RWPE2 (cell line): ENCODE measurements around the gene PIK3R5.

Experiments used
- ATAC-seq: fragments of 200-7000 bp; cut with Tn5 transposase; 3 replicates; pipeline ENCODE4 v1.9.1; 2021; ENCODE audit warnings: low read depth
- DNase-seq: peaks from one replicate; pipeline ENCODE4 v3.0.0-alpha.2; 2020; ENCODE audit warnings: low spot score
- H3K27ac ChIP-seq: fragments of 450-650 bp; 2 replicates; pipeline ENCODE4 v1.5.1; 2017; ENCODE audit warnings: mild to moderate bottlenecking; ENCODE audit not compliant: poor library complexity, severe bottlenecking
- H3K27me3 ChIP-seq: fragments of 250-450 bp; sonication (Bioruptor Pico); 2 replicates; pipeline ENCODE4 v1.5.1; 2021; ENCODE audit warnings: mild to moderate bottlenecking, moderate library complexity; ENCODE audit not compliant: insufficient read depth, poor library complexity, severe bottlenecking
- H3K36me3 ChIP-seq: fragments of 250-450 bp; sonication (Bioruptor Pico); 2 replicates; pipeline ENCODE4 v1.5.1; 2020; ENCODE audit warnings: low read depth, mild to moderate bottlenecking, moderate library complexity
- H3K4me1 ChIP-seq: fragments of 250-450 bp; sonication (Bioruptor Pico); 2 replicates; pipeline ENCODE4 v1.5.1; 2021; ENCODE audit warnings: mild to moderate bottlenecking, moderate library complexity; ENCODE audit not compliant: insufficient read depth, poor library complexity, severe bottlenecking
- H3K4me3 ChIP-seq: fragments of 250-450 bp; sonication (Bioruptor Pico); 2 replicates; pipeline ENCODE4 v1.5.1; 2021; ENCODE audit warnings: mild to moderate bottlenecking, moderate library complexity; ENCODE audit not compliant: severe bottlenecking
- H3K9me3 ChIP-seq: fragments of 250-450 bp; sonication (Bioruptor Pico); 2 replicates; pipeline ENCODE4 v1.5.1; 2021; ENCODE audit warnings: mild to moderate bottlenecking, moderate library complexity; ENCODE audit not compliant: severe bottlenecking
- CTCF ChIP-seq: fragments of 450-650 bp; IDR thresholded peaks from one replicate; pipeline ENCODE4 v1.5.1; 2017; ENCODE audit warnings: mild to moderate bottlenecking, moderate library complexity; ENCODE audit not compliant: poor library complexity, severe bottlenecking

The PIK3R5 gene

GRCh38 chr17:8966926-8967325 lies 1.4 kb upstream of the PIK3R5 start:
- TF ChIP-seq CTCF: no peak
- H3K27me3 ChIP-seq: peaks cover 7% of the 10 kb centered on the region
- ATAC-seq (no peak), DNase-seq (no peak)
- no peaks in the 10 kb centered on the region for H3K36me3 ChIP-seq
- H3K4me1 ChIP-seq: no peaks in the 10 kb centered on the region
- no peak overlapping the region for H3K4me3 ChIP-seq
- peaks cover 2% of the 10 kb centered on the region for H3K9me3 ChIP-seq
- H3K27ac ChIP-seq: no peak overlapping the region

DNA sequence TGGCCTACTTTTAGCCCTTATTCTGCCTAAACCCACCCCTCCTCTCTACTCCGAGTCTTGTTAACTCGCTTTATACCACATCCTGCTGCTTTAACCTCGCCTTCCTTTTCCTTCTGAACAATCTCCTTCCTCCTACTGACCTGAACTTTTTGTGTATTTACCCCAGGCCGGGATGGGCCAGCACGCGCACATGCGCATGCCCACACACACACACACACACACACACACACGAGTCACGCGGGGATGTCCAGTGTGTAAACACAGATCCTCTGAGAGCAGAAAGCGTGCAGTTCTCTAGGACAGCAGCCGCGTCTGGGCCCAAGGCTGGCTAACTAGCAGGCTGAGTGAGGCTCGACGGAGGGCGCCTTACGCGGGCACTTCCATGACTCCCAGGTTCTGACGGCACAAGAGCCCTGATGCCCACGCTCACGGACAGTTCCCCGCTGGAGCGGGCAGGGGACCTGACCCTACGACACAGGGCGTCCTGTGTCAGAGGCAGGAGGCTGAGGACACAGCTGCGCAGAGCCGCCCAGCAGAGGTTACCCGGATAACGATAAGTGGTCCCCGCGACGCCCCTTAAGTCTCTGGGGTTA lies 610 bp downstream of the PIK3R5 start:
- no peak for DNase-seq
- Histone ChIP-seq H3K36me3 (no peaks in the 10 kb centered on the region), H3K4me1 (no peaks in the 10 kb centered on the region), H3K27ac (no peak overlapping the region), H3K27me3 (peaks cover 7% of the 10 kb centered on the region), H3K4me3 (peak overlapping the region; percentile 43), H3K9me3 (peaks cover 2% of the 10 kb centered on the region)
- no peak for TF ChIP-seq CTCF
- no peak for ATAC-seq

DNA sequence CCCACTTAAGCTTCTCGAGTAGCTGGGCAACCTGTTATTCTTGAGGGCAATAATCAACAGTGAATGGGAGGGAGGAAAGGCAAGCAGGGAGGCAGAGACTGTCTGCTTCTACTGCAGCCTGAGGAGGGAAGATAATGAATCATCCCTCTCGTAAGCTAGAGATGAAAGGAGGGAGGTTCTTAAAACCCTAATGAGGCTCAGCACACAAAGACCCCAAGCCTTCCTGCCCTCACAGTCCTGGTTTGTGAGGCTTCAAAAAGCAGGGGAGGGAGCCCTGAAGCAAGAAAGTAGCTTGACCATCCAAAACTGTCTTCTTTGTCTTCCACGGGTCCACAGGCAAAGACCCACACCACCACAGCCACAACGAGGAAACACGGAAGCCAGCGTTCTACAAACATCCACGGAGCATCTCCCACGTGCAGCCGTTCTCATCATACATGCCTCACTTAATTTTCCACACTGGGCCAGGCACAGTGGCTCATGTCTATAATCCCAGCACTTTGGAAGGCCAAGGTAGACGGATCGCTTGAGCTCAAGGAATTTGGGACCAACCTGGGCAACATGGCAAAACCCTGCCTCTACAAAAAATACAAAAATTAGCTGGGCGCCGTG lies 1.8 kb downstream of the PIK3R5 start:
- Histone ChIP-seq H3K27ac (no peak overlapping the region), H3K9me3 (peaks cover 2% of the 10 kb centered on the region), H3K27me3 (peaks cover 7% of the 10 kb centered on the region), H3K4me3 (no peak overlapping the region), H3K36me3 (no peaks in the 10 kb centered on the region), H3K4me1 (no peaks in the 10 kb centered on the region)
- ATAC-seq (no peak), DNase-seq (no peak)
- TF ChIP-seq CTCF: no peak

GRCh38 chr17:8963014-8963413 lies 2.5 kb downstream of the PIK3R5 start:
- ATAC-seq: no peak
- Histone ChIP-seq H3K9me3 (no peaks in the 10 kb centered on the region), H3K27me3 (peaks cover 7% of the 10 kb centered on the region), H3K36me3 (no peaks in the 10 kb centered on the region), H3K27ac (no peak overlapping the region), H3K4me3 (no peak overlapping the region), H3K4me1 (no peaks in the 10 kb centered on the region)
- no peak for TF ChIP-seq CTCF
- no peak for DNase-seq

- DNase-seq (no peak), ATAC-seq (no peak)
- no peak for TF ChIP-seq CTCF
- Histone ChIP-seq H3K27ac (no peak overlapping the region), H3K4me1 (no peaks in the 10 kb centered on the region), H3K36me3 (no peaks in the 10 kb centered on the region), H3K4me3 (no peak overlapping the region), H3K9me3 (no peaks in the 10 kb centered on the region), H3K27me3 (peaks cover 12% of the 10 kb centered on the region)
Observed at GRCh38 chr17:8961829-8962228, 3.7 kb downstream of the PIK3R5 start.
